ENCODE measurements around the gene NDUFS6.

- TF ChIP-seq CTCF (IDR thresholded peaks at IDR 0.05), result no peak
- TF ChIP-seq POLR2A (IDR thresholded peaks at IDR 0.05), result no peak
- no peak for TF ChIP-seq POLR2AphosphoS5 (IDR thresholded peaks at IDR 0.05; ENCODE audit: insufficient read depth in 1 of 2, low read depth in 1 of 2)
Measured at GRCh38 chr5:1752881-1753280, 48.3 kb upstream of the NDUFS6 start.

All from vagina (tissue), 2 donors.